ENCODE data around the gene EEPD1.
"Not testable (repeated sequence)": the region's sequence is repeated elsewhere in the genome, so short reads cannot be mapped to it uniquely, and the experiment has no call there.

Gene EEPD1

DNA sequence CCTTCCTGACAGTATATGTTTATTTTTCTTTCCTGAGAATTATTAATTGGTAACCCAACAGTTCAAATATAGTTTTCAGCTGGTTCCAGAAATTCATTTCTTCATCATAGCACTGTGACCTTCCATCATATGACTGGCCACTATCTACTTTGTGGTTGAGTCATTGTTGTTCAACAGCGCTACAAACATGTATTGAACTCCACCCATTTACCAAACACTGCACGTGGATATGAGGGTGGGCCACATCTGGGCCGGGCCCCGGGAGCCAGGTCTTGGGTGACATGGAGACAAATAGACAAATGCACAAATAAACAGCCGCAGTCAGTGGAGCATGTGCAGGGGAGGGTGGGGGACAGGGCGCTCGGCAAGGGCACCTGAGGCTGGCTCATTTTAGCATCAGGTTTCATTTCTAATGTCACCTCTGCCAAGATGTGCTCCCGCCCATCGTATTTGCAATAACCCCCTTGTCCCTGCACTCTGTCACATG is 24.0 kb upstream of the EEPD1 start:
- no peak for DNase-seq

DNA sequence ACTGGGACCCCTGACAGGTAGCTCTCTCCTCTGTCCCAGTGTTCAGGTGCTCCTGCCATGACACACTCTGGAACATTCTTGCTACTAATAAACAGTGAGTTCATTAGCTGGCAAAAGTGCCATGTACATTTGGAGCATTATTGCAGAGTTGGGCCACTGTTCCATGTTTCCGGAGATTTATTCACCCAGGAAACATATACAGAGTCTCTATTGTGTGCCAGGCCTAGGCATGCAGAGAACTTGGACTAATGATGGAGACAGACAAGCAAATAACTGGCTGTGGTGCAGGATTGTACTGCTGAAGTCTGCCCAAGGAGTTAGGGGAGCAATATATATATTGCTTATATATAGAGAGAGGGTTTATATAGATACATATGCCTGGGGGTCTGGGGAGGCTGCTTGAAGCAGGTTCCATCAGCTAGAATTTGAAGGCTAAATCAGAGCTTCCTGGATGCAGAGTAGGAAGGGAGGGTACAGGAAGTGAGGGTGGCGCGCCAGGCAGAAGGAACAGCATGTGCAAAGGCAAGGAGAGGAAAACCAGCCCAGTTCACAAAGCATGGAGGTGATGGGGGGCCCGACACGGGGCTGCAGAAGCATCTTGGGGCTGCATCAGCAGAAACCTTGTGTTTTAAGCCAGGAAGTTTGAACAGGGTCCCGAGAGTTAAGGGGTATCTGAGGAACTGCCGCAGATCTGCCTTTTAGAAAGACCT is 22.7 kb upstream of the EEPD1 start:
- DNase-seq: no peak

DNA sequence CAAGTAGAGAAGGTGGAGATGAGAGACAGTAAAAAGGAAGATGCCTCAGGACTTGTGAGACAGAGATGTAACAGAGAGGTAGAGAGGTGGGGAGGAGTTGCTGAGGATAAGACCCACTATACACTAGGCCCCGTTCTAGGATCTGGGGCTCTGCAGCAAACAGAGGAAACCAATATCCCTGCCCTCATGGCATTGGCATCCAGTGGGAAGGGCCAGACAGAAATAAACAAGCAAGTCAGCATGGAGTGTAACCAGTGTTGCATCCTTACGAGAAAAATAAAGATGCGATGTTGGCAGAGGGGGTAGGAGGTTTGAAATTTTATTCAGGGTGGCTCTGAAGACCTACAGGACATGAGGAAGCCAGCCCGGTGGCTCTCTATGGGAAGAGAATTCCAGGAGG is 22.0 kb upstream of the EEPD1 start:
- DNase-seq: no peak

DNA sequence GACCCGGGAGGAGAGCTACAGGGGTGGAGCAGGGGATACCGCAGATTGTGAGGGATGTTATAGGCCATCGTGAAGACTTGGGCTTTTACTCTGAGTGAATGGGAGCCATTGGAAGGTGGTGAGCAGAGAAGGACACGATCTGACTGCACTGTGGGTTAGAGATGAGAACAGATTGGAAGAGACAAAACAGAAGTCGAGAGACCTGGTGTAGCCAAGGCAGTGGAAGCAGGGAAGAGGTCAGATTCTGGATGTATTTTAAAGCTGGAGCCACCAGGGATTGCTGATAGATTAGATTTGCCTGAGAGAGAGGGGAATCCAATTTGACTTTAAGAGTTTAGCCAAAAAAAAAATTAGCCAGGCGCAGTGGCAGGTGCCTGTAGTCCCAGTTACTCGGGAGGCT is 21.6 kb upstream of the EEPD1 start:
- DNase-seq: no peak

DNA sequence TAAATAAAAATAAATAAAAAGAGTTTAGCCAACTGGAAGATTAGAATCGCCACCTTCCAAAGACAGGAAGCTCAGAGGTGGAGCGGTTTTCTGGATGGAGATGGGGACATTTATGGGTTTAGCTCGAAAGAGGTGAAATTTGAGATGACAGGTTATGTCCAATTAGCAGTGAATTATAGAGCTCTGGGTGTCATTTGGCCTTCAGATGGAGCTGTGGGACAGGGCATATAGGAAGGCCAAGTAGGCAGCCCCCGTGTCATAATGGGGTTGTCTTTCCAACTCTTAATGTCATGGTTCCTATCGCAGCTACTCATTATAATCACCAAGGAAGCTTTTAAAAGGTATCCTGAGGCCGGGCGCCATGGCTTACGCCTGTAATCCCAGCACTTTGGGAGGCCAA is 21.0 kb upstream of the EEPD1 start:
- DNase-seq: no peak

DNA sequence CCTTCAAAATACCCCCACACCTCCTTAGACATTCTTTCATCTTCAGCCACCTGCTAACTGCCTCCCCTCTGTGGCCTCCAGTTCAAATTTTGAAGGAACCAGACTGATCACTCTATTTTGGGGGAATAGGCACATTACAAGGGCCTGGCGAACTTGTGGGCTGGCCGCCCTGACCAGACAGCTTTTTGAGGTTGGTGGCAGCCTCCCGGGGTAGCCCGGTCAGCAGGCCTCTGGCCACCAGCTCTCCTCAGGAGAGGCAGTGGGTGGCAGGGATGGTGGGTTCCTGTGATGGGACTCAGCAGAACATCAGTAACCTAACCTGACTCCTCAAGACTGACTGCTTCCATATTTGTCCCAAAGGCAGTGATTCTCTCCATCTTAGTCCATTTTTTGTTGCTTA is 17.4 kb upstream of the EEPD1 start:
- no peak for DNase-seq

DNA sequence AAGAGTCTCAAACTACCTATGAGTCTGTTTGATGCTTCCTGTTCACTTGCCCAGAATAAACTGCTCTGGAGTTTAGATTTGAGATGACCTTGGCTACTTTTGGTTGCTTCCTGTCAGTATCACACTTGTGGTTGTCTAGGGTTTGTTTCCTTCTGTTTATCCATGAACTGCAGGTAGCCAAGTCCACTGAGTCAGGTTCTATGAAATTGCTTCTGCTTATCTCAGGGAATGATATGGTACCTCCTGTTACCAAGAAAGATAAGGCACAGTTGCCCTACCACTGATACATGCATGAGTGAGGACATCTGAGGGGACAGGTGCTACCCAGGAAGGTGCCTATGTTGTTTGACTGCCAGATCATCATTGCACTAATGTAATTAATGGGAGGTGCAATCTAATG is 15.8 kb upstream of the EEPD1 start:
- DNase-seq: no peak

DNA sequence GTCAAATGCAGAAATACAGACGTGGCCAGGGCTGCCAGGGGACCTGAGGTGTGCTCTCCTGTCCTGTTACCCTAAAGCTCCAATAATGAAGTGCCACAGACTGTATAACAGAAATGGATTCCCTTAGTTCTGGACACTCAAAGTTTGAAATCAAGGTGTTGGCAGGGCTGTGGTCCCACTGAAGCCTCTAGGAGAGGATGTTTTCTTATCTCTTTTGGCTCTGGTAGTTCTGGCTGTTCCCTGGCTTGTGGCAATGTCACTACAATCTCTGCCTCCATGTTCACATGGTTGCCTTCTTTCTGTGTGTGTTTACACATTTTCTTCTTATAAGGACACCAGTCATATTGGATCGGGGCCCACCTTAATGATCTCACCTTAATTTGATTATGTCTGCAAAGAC is 15.3 kb upstream of the EEPD1 start:
- DNase-seq: no peak

DNA sequence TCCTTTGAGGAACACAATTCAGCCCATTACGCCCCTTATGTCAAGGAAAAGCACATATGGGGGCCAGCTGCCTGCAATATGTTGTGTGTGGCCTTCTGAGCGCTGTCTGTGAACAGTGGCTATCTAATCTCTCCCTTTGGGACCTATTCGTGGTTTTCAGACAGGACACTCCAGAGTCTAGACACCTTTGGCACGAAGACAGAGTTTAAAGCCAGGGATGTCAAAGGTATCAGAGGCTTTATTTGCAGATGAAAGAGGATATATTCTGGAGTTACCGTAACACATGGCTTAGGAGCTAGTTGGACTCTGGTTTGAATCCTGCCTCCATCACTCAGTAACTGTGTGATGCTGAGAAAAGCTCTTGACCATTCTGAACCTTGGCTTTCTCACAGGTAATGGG is 14.8 kb upstream of the EEPD1 start:
- DNase-seq: no peak

DNA sequence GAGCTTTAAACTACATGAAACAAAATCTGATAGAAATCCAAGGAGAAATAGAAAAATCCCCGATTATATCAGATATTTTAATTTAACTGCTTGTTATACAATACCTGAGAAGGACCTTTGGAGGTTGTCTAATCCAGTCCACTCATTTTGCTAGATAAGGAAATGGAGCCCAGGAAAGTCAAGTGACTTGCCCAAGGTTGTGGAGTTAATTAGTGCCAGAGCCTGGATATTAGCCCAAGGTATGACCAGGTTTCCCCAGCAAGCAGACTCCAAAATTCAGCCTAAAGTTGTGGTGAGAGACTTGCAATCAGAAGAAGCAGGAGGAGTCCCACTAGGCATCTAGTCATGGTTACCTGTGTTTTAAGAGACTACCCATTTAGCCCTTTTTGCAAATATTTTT is 11.7 kb upstream of the EEPD1 start:
- no peak for DNase-seq

DNA sequence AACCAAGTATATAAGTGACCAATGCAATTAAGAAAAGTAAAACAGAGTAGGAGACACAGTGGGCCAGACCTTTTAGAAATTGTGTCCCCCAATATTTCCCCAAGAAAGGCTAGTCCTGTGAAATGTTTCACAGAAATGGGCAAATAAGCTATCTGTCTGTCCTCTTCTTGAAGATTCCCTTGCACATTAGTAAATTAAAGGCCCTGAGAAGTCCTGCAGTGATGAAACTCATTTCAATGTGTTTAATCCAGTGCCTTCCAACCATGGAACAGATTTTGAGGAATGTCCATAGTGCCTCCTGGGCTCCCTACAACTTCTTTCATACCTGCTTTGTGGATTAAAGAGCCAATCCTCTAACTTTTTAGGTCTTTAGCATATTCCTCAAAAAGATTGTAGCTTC is 11.2 kb upstream of the EEPD1 start:
- DNase-seq: no peak

DNA sequence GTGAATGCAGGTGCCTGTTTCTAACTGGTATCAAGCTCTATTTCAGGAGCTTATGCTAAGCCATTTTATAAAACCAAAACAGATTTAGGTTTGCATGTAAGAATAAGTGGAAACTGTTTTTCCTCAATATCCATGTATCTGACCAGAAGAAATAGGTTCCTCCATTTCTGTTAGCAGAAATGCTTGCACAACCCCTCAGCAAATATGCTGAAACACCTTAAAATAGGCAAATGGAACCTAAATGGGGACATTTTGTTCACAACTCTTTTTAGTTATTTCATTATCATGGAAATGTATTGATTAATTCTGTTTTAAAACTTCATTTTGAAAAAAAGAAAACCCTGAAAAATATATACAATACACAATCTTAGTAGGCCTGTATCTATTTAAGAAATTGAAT is 8.9 kb upstream of the EEPD1 start:
- DNase-seq: no peak

DNA sequence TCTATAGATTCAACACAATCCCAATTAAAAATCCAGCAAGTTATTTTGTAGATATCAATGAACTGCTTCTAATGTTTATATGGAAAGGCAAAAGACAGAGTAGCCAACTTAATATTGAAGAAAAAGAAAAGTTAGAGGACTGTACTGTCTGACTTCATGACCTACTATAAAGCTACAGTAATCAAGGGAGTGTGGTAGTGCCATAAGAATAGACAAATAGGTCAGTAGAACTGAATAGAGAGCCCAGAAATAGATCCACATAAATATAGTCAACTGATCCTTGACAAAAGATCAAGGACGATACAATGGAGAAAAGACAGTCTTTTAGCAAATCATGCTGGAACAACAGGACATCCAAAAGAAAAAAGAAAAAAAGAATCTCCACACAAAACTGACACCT is 7.4 kb upstream of the EEPD1 start:
- no peak for DNase-seq

DNA sequence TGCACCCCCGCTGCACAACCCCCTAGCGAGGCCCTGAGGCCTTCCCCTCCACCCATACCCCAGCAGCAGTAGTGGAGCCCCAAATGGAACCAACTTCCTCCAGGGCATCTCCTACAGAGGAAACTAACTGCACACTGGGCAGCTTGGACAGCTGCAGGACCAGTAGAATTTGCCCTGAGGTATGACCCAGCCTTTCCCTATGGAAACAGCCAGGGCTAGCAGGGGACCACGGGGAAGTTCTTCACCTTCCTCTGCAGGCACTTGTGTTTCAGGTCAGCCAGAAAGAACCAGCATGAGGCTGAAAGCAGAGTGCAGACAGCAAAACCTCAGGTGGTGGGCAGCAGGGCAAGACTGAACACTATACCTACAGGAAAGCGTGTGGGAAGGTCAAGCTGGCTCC is 5.7 kb upstream of the EEPD1 start:
- DNase-seq: no peak

DNA sequence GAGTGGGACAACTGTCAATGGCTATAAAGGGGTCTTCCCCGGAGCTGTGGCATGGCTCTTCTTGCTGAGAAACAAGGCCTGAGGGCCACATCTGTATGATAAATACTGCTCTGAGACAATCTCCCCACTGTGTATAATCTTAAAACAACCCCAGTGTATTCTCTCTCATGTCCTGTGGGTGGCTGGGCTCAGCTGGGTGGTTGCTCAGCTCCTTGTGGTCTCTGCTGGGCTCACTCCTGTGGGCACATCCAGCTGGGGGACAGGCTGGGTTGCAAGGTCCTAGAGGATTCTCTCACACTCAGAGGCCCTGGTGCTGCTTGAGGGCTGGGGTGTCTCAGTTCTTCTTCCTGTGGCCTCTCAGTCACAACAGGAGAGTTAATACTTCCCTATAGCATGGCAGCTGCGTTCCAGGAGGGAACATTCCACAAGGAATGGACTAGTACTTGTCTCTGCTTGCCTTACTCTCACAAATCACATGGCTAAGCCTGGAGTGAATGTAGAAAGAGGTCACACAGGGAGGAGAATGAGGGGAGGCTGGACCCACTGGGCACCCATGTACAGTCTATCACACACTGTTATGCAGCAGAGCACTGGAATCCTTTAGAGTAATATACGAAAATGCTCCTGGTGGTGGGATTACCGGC is 4.5 kb upstream of the EEPD1 start:
- DNase-seq: no peak

DNA sequence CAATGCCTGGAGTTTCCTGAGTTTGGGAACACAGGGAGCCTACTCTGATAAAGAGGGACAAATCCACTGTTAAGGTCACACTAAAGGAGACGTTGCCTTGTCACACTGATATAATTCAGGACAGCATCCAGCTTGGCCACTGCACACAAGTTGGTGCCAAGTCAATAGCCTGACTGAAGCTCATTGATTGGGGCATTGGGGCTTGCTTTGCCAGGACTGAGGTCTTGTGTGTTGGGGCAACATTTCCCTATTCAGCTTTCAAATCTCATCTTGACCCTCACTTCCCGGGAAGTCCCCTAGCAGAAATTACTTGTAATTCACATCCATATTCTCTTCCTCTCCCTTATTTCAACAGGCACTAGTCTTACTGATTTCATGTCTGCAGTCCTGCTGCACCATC is 3.8 kb upstream of the EEPD1 start:
- DNase-seq: not testable (repeated sequence)

DNA sequence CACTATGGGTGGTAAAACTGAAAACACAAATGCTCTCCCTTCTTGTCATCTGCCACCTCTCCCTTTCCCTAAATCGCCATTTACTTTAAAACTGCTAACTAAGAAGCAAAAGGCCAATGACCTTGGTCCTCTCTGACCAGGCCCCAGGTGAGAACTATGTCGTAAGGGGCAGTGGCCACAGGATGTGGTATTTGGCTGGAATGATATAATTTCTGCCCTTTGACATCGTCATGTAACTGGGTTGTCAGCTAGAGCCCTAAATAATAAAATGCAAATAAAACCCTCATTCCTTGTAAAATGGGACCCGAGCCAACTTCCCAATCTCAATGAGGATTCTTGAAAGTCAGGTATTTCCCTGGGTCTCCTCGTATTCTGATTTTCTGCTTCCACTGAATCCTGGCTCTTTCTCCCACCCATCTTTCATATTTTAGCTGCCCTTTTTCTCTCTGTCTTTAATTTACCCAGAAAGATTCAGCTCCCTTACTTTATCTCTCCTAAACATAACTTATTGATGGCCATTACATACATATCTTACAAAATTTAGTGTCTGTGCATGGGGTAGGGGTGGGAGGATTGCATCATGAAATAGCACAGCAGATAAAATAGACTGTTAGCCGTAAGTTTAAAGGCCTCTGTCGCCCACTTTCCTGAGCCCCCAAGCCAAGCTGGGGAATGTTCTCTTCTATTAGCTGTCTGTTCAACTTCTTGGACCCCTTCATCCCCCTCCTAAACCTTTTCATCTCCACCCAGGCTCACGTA is 3.2 kb upstream of the EEPD1 start:
- no peak for DNase-seq

DNA sequence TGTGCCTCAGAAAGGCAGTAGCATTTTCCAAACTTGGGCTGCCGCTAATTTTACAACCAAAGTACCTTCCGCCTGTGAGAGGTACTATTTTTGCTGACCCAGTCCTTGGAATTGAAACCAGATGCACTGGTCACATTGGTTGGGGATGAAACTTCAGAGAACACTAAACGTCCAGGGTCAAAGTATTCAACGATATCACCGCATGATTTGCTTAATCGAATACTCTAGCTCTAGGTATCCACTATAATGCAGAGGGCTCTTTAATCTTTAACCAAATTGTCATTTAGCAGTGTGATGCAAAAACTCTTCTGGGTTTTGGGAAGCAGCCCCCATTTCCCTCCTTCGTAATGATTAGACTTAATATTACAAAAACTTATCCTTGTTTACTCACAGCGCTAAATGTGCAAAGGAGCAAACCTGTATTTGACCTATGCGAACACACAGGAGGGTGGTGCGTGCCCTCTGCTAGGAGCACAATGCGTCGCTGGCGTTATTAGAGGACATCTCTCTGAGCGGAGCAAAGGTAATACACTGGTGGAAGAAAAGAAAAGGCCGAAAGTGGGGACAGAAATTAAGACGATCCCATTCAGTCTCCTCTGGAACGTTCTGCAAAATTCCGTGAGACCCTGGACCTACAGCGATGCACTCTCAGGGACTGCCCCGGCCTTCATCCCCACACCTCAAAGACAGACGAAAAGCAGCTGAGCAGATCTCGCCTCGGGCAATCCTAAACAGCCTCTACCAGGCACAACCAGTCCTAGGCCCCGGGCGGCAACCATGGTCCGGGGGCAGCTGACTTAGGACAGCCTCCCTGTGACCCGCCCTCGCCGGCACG is 916 bp upstream of the EEPD1 start:
- no peak for DNase-seq

DNA sequence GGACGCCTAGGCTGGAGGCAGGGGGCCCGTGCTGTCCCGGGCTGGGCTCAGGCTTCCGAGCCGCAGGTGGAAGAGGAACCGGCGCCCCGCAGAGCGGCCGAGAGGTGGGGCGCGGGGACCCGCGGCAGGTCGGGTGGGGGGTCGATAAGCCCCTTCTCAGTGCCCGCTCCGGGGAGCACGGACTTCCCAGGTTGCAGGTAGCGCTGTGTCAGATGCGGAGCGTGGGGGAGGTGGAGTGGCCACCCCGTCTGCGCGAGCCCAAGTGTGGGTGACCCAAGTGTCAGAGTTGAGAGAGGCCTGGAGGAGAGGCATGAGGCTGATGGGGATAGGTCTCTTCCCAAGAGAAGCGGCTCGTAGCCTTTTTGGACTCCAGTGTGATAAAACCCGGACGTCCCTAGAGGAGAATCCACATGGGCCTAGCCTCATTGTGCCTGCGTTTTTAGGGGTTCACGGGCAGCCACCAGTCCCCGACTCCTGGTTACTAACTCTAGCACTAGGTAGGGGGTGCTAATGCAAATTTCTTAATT is 580 bp downstream of the EEPD1 start:
- DNase-seq: peak; percentile 82

DNA sequence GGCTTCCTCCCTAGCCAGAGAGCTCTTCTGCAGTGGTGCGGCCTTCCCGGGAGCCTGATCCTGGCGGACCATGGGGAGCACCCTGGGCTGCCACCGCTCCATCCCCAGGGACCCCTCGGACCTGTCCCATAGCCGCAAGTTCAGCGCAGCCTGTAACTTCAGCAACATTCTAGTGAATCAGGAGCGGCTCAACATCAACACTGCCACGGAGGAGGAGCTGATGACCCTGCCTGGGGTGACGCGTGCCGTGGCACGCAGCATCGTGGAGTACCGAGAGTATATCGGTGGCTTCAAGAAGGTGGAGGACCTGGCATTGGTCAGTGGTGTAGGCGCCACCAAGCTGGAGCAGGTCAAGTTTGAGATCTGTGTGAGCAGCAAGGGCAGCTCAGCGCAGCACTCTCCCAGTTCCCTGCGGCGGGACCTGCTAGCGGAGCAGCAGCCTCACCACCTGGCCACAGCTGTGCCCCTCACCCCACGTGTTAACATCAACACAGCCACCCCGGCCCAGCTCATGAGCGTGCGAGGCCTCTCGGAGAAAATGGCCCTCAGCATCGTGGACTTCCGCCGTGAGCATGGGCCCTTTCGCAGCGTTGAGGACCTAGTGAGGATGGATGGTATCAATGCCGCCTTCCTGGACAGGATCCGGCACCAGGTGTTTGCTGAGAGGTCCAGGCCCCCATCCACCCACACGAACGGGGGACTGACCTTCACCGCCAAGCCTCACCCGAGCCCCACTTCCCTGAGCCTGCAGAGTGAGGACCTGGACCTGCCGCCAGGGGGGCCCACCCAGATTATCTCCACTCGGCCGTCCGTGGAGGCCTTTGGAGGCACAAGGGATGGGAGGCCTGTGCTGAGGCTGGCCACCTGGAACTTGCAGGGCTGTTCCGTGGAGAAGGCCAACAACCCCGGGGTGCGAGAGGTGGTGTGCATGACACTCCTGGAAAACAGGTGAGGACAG is 1.5 kb downstream of the EEPD1 start:
- no peak for DNase-seq

DNA sequence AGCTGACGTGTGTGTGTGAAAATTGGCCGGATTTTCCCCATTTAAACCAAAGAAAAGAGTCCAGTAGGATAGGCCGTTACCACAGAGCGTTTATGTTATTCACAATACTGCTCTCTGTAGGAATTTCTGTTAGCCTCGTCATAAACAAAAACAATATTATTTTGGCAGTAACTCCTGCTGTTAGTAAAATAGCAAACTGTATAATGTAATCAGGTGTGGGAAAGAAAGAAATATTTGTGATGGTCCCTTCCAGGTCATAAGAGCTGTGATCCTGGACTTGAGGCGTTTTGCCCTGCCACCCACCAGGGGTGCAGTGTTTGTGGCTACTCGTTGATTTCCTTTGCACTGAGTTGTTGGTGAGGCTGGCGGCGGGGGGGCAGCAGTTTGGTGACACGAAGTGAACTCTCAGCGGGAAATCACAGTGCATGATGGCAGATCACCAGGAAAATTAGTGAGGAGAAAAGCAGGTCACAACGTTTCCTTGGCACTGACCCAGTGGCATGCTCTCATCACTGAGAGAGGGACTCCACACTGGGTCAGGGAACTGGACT is 2.8 kb downstream of the EEPD1 start:
- no peak for DNase-seq

Measured in activated CD8-positive, alpha-beta memory T cell treated with anti-CD3 and anti-CD28 coated beads for 24 hours (primary cell).